Hepatic stellate cell (primary cell): Measurements from ENCODE around the gene TRAF3.
"Not testable (repeated sequence)": the region's sequence is repeated elsewhere in the genome, so short reads cannot be mapped to it uniquely, and the experiment has no call there.

ENCODE experiments used
- DNase-seq: peaks from one replicate; pipeline ENCODE4 v3.0.0; 2011; ENCODE audit warnings: low spot score

TRAF3 gene

DNA sequence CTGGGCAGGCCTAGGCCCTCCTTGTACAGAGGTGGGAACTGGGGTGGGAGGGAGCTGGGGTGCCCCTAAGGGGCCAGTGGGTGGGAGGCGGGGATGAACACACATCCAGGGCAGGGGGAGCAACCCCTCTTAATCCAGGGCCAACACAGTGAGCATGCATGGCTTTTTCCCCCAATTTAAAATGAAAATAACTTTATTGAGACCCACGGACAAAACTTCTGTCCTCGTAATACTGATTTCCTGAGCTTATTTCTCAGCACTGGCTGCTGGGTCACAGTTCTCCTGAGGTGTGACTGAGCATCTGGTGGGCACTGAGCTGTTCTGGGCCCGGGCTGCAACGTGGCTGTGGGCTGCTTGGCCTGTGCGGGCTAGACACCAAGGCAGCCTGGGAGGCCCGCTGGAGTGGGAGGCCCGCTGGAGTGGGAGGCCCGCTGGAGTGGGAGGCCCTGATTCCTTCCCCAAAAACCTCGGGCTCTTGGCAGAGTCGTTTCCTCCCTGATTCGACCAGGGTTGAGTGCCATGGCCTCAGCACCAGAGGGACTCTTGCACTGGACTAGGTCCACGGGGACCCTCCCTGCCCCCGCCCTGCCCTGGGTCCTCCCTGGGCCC, 24.9 kb upstream of the TRAF3 start:
- no peak for DNase-seq

DNA sequence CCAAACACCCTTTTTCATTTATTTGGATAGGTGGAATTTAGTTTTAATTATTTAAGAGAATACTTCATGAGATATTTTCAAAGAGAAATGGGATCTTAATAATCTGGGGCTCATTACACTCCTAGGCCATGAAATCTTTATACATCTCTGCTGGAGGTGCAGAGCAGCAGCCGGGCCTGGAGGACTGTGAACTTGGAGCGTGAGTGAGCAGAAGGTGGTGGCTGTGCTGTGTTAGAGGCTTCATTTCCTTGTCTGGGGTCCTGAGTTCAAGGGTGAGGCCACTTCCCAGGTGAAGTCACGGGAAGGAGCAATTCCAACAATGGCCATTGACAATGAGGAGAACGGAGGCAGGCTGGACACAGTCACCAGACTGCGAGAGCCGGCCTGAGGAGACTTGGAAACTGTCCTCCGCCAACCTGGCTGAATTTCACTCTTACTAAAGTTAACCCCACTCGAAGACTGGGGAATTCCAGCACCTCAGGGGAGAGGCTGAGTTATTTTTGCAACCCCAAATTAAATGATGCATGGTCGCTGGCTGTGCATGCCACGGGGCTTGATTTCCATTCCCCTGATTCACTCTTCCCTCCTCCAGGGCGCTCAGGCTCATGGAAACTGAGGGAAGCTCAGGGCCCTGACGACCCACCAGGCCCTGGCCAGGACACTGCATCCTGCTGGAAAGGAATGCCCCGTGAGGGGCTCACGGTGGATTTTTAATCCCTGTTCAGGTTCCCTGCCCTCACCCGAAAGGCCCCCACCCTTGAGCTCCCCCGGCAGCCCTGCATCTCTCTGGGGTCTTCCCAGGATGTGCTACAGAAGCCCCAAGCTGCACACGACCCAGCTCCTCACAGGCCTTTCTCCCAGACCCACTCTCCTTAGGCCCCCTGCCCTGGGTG, 22.6 kb upstream of the TRAF3 start:
- DNase-seq, result no peak

DNA sequence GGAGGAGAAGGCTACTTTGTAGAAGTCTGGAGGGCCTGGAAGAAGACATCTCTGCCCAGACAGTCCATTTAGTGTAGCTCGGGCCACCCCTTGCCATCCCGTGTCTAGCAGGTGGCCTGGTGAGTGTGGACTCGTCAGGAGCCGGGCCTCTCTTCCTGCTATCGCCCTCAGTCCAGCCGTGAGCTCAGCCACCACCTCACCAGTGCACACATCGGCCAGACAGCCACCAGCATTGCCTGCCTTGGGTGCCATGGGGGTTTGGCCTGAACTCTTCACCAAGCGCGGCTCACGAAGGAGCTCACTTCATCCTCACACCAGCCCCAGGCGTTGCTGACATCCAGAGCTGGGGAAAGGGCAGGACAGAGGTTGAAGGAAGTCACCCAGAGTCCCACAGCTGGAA, 19.6 kb upstream of the TRAF3 start:
- DNase-seq, result no peak

DNA sequence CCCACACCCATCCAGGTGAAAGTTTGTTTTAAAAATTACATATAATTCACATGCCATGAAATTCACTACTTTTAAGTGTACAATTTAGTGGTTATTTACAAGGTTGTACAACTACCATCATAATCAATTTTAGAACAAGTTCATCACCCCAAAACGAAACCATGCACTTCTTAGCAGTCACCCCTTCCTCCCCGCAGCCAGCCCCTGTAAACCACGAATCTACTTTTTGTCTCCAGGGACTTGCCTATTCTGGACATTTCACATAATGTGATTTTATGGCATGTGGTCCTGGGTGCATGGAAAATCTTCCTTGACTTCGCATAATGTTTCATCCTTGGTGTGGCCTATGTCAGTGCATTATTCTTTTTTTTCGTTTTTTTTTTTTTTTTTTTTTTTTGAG, 19.2 kb upstream of the TRAF3 start:
- DNase-seq, result no peak

DNA sequence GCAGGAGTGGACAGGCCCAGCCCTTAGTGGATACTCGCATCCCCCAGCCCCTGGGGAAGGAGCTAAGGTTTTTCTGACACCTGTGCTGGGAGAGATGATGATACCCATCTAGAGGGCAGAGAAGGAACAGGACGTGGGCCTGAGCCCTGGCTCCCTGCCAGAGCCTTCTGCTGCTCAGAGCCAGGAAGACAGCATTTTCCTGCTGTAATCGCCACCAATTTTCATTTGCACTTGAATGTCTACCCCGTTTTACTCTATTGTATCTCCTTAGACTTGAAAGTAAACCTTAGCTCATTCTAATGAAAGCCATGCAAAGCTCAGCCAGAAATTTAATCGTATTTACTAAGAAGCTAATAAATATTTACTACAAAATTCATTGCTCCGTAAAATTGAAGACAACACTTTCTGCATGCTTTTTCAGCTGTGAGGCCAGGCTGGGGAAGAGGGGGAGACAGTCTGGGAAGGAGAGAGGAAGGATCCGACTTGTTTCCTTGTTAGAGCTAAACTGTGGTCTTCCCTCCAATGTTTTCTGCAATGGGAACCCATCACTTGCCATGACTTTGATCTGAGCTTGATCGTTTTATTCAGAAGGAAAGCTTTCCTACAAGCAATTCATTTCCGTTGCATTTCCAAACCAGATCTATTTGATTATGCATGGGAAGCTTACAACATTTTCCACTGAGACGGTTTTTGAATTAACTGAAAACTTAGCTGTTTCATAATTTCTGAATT, 17.6 kb upstream of the TRAF3 start:
- DNase-seq, result no peak

DNA sequence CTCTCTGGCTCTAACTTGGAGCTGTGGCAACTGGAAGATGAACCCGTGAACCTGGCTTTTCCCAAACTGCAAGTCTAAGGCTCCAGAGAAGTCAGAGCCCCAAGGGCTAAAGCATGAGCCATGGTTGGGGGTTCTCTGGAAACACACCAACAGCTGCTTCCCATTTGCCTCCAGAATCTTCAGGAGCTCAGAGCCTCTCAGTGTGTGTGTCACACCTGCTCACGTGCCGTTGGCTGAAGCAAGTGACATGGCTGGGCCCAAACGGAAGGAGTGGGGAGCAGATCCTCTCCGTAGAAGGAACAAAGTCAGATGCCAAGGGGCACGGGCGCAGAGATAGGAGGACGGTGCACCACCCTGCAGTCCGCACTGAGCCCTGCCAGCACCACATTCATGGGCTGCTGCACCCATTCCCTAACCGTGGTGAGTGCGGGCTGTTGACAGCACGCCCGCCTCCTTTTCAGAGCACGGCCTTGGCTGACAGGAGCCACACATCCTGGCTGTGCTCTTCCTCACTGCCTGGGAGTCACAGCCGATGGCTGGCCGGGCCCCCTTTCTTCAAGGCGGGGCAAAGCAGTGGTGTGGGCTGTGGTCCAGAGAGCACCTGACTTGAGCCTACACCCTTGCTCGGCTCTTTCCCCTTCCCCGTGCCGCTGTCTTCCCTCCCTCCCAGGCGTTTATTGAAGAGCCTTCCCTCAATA, 16.6 kb upstream of the TRAF3 start:
- DNase-seq, result no peak

DNA sequence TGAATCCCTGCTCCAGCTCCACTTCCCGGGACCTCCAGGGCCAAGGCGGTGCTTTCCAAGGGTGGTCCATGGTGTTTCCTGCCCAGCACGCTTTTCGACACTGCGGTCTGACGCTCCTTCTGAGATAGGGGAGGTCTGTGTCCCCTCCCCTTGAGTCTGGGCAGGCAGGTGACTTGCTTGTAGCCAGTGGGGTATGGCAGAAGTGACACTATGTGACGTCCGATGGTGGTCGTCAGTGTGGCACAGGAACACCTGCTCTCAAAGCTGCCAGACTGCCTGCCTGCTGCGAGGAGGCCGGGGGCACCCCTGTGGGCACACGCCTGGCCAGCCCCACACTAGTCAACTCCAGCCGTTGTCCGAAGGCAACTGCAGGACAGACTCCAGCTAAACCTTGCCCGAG, 16.0 kb upstream of the TRAF3 start:
- DNase-seq, result no peak

DNA sequence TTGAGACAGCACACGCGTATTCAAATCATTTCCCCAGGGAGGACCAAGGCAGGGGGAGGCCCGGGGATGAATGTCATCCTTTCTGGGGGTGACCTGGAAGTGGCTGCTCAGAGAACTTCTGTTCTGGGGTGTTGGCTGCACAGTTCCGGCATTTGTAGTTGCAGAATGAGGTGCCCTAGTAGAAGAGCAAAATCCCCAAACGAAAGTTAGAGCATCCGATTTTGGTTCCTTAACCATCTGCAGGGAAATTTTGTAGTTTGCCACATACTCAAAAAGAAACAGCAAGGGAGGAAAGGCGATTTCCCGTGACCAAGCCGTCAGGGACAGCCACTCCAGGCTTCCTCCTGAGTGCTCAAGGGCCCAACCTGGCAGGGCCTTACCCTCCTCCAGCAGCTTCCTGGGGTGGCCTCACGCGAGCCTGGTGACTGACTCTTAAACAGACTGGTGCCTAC, 13.0 kb upstream of the TRAF3 start:
- no peak for DNase-seq

DNA sequence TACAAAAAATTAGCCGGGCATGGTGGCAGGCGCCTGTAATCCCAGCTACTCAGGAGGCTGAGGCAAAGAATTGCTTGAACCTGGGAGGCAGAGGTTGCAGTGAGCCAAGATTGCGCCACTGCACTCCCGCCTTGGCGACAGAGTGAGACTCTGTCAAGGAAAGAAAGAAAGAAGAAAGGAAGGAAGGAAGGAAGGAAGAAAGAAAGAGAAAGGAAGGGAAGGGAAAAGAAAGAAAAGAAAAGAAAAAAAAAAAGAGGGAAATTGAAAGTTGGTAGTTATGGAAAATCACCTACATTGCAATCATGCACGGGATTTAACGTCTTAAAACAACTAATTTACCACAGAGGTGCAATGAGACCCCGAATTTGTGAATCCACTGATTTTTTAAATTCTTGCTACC, 11.5 kb upstream of the TRAF3 start:
- not testable (repeated sequence) for DNase-seq

DNA sequence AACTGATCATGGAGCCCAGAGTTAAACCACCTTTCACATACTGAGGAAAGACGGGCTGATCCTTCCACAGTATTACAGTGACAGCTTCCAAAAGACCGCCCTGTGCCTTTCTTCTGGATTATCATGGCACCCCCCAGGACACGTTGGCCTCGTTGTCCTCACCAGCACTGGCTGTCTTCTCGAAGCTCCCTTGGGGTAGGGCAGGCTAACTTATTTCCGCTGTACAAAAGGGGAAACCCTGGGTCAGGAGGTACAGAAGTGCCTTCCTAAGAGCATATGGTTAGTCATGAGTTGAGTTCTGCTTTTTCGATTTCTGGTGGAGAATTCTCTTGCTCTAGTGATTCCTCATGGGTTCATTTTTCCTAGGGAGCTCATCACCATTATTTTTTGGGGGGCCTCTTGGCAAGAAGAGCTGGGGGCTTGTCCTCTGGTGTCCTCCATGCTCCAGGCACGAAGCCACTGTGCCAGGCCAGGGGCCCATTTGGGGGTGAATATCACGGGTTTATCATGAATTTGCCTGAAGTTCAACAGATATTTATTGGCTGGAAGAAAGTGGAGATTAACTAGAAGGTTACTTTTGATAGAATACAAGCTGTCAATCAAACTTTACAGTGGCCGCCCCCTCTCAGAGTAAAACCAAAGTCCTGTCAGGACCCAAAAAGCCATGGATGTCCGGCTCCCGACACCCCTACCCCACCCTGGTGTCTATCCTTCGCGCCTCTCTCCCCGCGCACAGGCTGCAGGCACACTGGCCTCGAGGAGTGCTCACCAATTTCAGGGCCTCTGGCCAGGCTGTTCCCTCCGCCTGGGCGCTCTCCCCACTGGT, 8.8 kb upstream of the TRAF3 start:
- no peak for DNase-seq

DNA sequence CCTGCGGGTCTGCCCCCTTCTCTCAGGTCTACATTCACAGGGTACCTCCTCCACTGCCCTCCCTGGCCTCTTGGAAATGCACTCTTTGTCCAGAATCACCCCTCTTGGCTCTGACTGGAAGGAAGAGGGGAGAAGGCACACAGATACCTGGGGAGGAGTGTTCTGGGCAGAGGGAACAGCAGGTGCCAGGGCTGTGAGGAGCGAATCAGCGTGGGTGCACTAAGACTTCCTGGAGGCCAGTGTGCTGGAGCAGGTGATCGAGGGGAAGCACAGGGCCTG, 8.3 kb upstream of the TRAF3 start:
- DNase-seq, result no peak

DNA sequence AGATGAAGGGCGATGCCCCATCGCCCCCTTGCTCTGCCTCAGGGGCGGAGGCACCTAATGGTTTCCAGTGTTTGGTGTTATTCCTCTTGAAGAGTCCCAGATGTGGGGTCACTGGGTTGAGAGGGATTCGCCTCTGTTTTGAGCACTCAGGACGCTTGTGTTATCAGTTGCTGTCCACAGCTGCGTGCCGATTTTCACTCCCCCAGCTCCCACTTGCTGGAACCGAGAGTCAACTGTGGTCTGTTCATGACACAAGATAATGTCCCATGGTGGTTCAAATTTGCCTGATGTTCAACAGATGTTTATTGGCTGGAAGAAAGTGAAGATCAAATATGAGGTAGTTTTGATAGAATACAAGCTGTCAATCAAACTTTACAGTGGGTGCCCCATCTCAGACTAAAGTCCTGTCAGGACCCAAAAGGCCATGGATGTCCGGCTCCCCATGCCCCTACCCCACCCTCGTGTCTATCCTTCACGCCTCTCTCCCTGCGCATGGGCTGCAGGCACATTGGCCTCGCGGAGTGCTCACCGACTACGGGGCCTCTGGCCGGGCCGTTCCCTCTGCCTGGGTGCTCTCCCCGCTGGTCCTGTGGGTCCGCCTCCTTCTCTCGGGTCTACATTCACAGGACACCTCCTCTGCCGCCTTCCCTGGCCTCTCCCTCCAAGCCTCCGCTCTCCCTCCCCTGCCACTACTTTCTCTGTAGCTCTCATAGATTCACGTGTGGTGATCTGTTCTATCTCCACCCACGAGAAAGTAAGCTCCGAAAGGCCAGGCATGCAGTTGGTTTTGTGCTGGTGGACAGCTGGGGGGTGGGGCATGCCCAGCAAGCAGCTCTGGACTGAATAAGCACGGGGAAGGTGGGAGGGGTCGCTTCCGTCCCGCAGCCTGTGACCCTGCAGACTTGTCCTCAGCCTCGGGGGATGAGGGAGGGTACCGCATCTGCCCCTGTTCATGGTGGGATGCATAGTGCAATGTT, 6.8 kb upstream of the TRAF3 start:
- no peak for DNase-seq

DNA sequence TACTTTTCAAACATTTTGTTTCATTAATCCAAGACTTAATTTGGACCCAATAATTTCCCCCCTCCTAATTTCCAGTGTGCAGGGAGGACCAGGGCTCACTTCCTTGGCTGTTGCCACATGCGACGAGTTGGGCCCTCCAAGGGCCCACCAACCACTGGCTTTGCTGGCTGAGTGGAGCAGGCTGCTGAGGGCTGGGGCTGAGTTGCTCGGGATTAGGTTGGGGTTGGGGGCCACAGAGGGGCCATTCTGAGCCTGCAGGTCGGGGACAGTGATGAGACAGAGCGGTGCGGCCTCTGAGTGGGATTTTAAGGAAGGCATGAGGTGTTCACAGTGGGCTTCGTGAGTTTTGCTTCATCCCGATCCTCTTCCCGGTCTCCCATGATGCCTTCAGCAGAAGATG, 6.1 kb upstream of the TRAF3 start:
- no peak for DNase-seq

DNA sequence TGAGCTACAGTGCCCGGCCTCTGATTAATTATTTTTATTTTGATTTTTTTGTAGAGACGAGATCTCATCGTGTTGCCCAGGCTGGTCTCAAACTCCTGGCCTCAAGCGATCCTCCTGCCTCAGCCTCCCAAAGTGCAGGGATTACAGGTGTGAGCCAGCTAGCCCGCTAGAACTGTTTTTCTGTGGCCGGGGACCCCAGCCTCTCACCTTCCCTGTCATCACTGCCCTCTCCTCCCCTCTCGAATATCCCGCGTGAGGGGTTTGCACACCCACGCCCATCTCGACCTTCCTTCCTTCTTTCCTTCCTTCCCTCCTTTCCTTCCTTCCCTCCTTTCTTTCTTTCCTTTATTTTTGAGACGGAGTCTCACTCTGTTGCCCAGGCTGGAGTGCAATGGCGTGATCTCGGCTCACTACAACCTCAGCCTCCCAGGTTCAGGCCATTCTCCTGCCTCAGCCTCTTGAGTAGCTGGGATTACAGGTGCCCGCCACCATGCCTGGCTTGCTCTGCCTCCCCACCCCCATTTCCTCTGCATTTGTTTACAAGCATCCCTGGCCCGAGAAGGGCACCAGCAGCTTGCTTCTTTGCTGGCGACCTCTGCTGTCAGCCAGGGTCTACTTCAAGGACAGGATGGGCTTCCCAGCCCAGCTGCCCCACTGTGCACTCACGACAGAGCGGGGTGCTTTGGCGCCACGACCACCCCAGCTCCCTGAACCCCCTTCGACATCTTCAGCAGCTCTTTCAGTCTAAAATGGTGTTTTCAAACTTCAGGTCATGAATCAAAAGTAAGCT, 4.3 kb upstream of the TRAF3 start:
- DNase-seq, result no peak

DNA sequence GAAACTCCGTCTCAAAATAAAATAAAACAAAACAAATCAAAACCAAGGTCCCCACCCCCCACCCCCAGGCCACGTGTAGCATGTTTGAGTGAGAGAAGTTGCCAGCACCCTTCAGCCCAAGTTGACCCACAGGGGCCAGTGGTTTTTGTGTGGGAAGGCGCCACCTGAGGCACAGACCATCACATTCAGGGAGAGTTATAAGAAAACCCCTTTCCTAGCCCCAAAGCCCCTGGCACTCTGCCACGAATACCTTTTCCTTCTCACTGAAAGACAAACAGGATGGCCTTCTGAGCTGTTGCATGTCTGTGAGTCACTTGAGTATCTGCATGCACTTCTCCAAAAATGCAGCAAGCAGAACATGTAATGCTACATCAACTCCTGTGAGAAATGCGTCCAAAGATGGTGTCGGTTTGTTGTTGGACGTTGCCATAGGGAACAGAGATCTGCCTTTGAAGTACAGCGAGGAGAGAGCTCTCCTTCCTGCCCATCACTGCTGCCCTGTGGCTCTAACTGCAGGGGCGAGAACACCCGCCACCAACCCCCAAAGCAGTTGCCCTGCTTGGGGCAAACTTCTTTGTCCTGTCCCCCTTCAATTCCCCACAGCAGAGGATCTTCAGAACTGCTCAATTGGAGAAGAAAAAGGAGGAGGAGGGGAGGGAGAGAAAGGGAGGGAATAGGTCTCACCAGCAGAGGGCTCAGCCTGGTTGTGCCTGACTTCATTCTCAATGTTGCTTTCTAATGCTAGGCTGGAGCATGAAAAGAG, 2.7 kb upstream of the TRAF3 start:
- DNase-seq, result peak; percentile 84

DNA sequence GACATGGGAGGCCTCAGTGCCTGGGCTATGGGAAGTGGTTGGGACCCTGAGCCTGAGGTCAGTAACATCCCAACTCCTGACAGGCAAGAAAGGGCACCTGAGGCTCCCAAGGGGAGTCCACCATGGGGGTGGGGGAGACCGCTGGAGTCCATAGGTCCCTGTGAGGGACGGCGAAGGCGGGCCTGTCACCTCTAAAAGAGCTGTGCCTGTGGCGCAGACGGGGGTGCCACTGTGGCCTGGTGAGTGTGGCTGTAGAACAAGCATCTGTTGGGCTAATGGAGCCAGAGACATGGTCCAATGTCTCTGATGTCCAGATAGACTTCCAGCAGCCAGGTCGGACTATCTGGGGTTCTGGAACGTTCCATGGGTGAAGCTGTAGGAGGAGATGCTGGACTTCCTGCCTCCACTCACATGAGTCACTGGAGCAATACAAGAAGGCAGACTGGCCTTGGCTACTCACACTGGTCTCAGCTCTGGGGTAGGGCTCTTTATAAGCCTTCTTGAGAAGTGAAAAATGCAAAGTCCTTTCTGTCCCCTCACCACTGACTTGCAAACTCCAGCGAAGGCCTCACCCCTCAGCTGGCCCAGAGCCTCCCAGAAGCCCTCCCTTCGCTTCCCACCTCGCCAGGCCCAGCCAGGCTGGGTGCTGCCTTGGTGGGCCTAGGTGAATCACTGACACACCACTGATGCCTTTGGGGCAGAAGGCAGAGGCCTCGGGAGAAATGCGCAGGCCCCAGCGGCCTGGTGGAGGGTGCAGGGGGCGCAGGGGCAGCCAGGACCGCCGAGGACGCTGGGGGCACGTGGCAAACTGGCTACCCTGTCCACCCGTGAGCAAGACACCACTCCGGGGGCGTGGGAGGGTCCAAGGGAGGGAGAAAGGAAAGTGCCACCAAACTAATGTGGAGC, 1.1 kb upstream of the TRAF3 start:
- peak; percentile 81 for DNase-seq

DNA sequence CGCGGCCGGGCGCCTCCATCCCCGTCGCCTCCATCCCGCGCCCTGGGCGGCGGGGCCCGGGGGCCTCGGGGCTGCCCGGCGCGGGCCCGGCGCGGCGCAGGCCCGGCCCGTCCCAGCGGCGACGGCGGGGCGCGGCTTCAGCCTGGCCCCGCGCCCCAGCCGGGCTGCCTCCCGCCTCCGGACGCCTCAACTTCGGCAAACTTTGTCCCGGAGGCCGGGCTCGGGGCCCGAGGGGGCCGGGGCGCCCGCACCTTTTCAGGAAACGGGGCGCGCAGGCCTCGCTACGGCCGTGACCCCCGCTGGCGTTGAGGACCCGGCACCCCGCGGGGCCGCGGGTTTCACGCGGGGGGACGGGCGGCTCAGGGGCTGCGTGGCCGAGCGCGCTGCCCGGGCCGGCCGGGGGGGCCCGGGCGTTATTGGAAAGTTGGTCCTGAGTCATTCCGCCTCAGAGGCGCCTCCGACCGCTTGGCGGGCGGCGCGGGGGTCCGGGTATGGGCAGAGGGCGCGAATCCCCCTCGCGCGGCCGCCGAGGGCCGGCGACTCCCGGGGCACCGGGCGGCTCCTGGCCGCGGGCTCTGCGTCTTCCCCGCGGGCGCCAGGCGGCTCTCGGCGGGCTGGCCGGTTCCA, 575 bp downstream of the TRAF3 start:
- peak; percentile 59 for DNase-seq
